PC-9 (cell line): Measurements from ENCODE around the gene SDK2.

Experiments used
- EZH2 ChIP-seq: fragments of 200-600 bp; sonication (generic); IDR thresholded peaks from 2 replicates; pipeline ENCODE4 v1.8.0; 2017; ENCODE audit warnings: antibody characterized with exemption, low read depth
- TF ChIP-seq, protein P1 (sequence below): fragments of 200-600 bp; sonication (generic); conservative IDR thresholded peaks from 2 replicates; pipeline ENCODE4 v1.6.1; 2017; ENCODE audit warnings: mixed run types, antibody characterized with exemption, mild to moderate bottlenecking, moderate library complexity

DNA sequence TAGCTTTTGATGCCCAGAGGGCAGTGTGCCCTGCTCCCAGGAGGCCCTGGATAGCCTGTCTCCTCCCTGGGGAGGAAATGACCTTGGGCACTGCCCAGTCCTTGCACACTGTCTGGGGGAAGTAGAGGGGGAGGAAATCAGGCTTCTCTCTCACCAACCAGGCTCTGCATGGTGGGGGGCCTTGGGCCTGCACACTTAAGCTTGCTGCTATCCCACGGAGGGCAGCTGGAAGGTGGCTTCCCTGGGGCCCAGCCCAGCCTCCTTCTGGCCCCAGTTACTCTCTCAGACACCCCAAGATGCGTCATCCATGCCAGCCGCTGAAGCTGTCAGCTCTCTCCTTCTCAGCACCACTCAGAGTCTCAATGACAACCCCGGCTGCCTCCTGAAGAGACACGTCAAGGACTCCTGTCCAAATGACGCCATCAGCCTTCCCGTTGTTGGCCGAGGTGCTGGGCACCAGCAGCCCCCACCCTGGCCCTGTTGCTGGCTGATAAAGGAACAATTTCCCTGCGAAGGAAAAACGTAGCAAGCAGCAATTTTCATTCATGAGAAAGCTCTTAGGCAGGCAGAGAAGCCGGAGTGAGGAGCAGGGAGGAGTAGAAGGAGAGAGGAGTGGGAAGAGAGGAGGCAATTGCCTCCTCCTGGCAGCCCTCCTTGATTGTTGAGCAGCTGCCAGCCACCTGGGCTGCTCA, 95.5 kb downstream of the SDK2 start:
- TF ChIP-seq, protein P1, sequence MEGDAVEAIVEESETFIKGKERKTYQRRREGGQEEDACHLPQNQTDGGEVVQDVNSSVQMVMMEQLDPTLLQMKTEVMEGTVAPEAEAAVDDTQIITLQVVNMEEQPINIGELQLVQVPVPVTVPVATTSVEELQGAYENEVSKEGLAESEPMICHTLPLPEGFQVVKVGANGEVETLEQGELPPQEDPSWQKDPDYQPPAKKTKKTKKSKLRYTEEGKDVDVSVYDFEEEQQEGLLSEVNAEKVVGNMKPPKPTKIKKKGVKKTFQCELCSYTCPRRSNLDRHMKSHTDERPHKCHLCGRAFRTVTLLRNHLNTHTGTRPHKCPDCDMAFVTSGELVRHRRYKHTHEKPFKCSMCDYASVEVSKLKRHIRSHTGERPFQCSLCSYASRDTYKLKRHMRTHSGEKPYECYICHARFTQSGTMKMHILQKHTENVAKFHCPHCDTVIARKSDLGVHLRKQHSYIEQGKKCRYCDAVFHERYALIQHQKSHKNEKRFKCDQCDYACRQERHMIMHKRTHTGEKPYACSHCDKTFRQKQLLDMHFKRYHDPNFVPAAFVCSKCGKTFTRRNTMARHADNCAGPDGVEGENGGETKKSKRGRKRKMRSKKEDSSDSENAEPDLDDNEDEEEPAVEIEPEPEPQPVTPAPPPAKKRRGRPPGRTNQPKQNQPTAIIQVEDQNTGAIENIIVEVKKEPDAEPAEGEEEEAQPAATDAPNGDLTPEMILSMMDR: no peak
- no peak for TF ChIP-seq EZH2
